Body of pancreas (tissue), 4 donors: ENCODE data around the gene SH3PXD2B.
A peak's percentile ranks its signal among the peaks of the same experiment; 100 is the strongest.

ENCODE experiments used
- POLR2A ChIP-seq, 3 donors: fragments of 450-650 bp; IDR thresholded peaks; one replicate each; pipeline ENCODE4 v1.6.1; 2016; ENCODE audit warnings: antibody characterized with exemption in 3 of 3, mild to moderate bottlenecking in 2 of 3
- TF ChIP-seq, protein P1 (sequence below), 7 experiments: fragments of 450-650 bp in 4 of 7; fragments of 200-600 bp in 3 of 7; sonication (generic) in 3 of 7; IDR thresholded peaks; one replicate each; pipeline ENCODE4 v1.5.1; 2016 to 2019; ENCODE audit warnings: antibody characterized with exemption in 7 of 7

DNA sequence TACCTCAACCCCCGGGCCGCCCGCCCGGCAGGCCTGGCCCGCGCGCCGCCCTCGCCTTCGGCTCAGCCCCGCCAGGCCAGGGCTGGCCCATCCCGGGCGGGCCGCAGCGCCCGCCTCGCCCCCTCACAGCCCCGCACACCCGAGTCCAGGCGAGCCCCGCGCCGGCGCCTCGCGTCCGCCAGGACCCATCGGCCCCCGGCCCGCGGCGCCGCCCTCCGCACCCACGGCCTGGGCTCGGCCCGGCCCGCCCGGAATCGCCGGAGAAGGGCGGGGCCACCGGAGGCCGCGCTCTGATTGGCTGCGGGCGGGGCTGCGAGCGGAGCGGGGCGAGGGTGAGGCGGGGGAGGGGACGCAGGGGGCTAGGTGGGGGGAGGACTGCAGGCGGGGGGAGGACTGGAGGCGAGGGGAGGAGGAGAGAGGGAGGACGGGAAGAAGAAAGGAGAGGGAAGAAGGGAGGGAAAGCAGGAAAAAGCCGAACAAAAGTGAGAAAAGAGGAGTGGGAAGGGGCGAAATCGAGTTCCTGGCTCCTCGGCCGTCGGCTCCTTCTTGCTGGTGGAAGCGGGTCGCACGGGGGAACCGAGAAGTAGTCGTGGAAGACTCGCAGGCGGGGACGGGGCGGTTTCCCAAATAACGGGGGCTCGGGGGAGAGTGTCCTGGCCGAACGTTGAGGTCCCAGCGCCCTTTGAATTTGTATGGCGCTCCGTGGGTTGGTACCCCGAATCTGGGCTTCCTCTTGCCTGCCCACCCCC is 170.3 kb downstream of the SH3PXD2B start:
- peak in 2 of 3 donors; percentile 37 to 41 for TF ChIP-seq POLR2A (IDR thresholded peaks at IDR 0.05)
- TF ChIP-seq, protein P1, sequence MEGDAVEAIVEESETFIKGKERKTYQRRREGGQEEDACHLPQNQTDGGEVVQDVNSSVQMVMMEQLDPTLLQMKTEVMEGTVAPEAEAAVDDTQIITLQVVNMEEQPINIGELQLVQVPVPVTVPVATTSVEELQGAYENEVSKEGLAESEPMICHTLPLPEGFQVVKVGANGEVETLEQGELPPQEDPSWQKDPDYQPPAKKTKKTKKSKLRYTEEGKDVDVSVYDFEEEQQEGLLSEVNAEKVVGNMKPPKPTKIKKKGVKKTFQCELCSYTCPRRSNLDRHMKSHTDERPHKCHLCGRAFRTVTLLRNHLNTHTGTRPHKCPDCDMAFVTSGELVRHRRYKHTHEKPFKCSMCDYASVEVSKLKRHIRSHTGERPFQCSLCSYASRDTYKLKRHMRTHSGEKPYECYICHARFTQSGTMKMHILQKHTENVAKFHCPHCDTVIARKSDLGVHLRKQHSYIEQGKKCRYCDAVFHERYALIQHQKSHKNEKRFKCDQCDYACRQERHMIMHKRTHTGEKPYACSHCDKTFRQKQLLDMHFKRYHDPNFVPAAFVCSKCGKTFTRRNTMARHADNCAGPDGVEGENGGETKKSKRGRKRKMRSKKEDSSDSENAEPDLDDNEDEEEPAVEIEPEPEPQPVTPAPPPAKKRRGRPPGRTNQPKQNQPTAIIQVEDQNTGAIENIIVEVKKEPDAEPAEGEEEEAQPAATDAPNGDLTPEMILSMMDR (IDR thresholded peaks at IDR 0.05): no peak
